T-helper 9 cell (primary cell): Measurements from ENCODE around the gene CUEDC2.
"Not testable (repeated sequence)": the region's sequence is repeated elsewhere in the genome, so short reads cannot be mapped to it uniquely, and the experiment has no call there.

Experiments used
- DNase-seq: peaks from one replicate; pipeline ENCODE4 v3.0.0-alpha.2; 2020

The CUEDC2 gene

DNA sequence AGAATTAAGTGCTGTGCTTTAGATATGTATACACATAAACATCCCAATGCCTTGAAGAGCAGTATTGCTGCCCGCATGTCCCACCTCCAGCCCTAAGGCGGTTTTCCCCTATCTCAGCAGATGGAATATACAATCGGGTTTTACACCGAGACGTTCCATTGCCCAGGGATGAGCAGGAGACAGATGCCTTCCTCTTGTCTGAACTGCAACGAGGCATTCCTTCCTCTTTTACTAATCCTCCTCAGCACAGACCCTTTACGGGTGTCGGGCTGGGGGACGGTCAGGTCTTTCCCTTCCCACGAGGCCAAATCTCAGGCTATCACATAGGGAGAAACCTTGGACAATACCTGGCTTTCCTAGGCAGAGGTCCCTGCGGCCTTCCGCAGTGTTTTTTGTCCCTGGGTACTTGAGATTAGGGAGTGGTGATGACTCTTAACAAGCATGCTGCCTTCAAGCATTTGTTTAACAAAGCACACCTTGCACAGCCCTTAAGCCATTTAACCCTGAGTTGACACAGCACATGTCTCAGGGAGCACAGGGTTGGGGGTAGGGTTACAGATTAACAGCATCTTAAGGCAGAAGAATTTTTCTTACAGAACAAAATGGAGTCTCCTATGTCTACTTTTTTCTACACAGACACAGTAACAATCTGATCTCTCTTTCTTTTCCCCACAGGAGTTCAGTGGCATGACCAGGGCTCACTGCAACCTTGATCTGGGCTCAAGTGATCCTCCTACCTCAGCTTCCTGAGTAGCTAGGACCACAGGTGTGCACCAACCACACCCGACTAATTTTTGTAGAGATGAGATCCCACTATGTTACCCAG, 22.5 kb upstream of the CUEDC2 start:
- not testable (repeated sequence) for DNase-seq

DNA sequence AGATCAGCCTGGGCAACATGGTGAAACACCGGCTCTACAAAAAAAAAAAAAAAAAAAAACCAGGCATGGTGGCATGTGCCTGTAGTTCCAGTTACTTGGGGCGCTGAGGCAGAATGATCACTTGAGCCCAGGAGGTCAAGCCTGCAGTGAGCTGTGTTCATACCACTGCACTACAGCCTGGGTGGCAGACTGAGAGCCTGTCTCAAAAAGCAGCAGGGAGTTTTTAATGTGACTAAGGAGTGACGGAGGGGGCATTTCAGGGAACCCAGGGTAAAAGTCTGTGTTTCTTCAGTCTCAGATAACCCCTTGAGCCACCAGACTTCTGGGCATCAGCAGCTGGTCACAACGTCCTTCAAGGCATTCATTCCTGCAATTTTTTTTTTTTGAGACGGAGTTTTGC, 21.1 kb upstream of the CUEDC2 start:
- DNase-seq, result no peak

DNA sequence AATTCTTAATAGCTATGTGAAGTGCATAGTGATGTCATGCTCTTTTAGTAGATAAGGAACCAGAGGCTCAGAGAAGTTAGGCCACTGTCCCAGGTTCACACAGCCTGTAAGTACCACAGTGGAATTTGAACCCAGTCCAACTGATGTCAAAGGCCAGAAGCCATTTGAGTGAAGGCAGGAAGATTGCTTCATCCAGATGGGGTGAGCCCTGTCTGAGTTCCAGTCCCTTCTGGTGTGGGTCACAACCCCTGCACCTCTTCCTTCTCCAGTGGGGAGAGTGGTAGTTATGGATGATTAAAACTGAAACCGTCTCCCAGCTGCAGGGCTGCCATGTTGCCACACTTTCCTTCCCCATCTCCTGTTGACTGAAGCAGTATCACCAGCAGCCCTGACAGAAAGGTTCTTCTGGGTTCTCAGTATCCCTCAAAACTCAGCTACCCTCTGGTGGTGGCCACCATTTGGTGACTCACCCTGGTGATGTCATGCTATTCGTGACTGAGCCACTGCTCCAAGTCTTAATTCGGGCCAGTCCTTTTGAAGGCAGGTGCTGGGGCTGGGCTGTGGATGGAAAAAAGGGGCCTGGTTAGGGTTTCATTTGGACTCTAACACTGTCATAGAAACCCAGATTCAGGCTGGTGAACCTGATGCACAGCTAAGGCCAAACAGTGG, 20.4 kb upstream of the CUEDC2 start:
- no peak for DNase-seq

DNA sequence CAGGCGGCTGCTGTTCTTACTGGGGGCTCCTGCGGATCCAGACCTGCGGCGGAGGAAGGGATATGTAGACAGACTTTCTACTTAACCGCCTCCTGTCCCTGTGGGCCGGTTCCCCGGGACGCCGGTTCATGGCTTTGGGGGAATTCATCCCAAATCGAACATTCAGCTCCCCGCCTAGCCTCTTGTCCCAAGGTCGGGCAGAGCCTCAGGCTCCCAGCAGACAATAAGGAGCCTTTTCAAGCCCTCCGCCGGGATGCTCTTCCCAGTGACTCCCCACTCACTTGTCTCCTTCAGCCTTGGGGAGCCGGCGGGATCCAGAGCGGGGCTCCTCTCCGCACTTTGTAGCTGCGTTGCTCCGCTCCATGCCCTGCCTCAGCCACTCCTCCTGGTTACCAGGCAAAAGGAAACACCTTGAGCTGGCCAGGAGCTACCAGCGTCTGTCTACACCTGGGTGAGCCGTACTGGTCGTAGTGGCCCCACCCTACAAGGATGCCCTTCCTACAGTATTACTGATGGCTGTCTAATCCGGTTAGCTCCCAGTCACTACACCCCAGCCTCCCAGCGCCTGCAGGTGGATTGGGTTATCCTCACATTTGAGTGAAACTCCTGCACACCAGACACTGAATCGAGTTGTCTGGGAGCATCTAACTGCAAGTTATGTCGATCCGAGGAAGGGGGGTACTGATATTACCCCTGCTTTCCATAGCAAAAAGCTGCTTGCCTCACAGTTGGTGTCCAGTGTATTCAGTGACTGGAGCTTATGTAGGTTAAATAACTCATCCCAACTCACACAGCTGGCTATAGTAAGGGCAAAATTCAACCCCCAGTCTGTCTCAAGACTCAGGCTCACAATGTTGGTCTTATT, 19.0 kb upstream of the CUEDC2 start, which contains the start of gene C10orf95:
C10orf95 (minus strand) TSS at position 439 of the 865 bp plus-strand sequence. CDS start 450 bp downstream, outside the sequence.
- no peak for DNase-seq

DNA sequence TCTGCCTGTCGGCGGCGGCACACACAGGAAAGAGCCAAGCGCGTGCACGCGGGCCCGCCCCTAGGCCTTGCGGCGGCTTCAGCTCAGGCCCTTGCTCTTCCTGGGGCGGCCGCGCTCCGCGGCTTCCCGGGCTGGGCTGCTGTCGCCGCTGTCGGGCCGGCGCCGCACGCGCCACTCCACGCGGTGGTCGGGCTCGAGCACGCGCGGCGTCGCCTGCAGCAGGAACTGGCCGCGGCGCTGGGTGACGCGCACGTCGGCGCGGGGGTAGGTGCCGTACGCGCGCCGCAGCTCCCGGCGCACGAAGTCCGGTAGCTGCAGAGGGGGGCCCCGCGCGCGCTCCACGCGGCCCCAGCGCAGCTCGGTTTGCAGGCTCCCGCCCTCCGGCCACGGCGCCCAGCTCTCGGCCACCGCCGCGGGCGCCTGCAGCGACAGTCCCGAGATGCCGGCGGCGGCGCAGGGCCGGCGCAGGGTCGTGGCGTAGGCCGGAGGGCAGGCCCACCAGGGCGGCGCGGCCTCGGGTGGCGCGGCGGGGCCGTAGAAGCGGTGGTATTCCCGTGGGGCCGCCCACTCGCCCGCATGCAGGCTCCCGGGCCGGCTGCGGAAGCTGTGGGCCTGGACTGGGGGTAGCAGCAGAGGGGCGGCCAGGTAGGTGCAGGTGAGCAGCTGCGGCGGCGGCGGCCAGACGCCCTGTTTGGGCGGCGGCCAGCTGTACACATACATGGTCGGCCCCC, 18.2 kb upstream of the CUEDC2 start:
- DNase-seq, result peak; percentile 81

DNA sequence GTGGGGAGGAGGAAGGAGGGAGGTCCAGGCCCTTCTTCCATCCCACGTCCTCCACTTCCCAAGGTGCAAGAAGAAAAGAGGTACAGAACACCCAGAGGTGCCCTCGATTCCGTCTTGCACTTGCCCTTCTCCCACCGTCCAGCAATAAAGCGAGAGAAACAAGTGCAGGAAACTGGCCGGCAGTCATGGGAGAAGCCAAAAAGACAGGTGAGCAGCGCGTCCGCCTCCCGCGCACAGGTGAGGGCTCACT, 17.7 kb upstream of the CUEDC2 start:
- DNase-seq, result no peak

DNA sequence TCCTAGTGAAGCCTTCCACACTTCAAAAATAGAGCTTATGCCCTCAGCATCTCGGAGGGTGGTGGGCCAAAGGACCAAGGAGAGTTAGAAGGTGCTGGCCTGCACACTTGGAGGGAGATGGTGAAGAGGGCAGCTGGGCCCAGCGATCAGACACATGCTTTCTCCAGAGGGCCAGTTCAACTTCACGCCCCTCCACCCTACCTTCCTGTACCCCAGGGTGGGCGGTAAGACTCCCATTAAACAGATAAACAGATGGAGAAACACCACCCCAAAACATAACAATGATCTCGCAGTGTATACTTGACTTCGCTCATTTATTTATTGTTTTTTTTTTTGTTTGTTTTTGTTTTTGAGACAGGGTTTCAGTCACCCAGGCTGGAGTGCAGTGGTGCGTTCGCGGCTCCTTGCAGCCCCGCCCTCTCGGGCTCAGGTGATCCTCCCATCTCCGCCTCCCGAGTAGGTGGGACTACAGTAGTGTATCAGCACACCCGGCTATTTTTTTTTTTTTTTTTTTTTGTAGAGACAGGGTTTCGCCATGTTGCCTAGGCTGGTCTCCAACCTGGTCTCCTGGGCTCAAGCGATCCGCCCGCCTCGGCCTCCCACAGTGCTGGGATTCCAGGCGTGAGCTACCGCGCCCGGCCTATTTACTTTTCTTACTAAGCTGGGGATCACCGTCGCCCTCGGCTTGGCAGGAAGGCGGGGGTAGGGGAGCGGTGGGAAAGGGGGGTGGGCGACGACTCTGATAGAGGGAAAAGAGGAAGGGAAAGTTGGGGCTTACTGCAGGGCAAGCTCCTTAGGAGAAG, 17.1 kb upstream of the CUEDC2 start:
- DNase-seq, result peak; percentile 73

DNA sequence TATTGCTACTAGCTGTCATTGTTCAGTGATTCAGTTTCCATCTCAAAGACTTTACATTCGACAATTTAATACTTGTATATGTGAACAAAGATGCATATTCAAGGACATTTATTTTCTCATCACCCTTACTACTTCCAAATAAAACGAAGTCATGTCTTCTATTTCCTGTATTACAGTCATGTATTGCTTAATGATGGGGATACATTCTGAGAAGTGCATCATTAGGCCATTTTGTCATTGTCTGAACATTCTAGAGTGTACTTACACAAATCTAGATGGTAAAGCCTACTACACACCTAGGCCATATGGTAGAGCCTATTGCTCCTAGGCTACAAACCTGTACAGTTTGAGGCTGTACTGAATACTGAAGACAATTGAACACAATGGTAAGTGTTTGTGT, 12.5 kb upstream of the CUEDC2 start:
- no peak for DNase-seq

DNA sequence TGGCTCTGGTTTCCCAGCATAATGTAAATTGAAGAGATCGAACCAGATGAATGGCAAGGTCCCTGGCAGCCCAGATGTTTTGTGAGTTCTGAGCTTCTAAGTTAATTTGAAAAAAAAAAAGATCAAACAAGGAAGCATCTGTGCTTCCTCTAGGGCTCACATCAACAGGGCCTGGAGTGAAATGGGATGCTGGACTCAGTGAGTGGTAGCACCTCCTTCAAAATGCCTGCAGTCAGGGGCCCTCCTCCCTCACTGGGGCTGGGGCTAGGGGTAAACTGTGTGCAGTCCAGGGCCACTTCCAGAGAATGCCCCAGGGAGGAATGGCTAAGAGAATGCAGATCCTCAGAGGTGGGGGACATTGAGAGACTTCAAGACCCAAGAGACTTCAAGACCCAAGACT, 6.0 kb upstream of the CUEDC2 start:
- DNase-seq, result no peak

DNA sequence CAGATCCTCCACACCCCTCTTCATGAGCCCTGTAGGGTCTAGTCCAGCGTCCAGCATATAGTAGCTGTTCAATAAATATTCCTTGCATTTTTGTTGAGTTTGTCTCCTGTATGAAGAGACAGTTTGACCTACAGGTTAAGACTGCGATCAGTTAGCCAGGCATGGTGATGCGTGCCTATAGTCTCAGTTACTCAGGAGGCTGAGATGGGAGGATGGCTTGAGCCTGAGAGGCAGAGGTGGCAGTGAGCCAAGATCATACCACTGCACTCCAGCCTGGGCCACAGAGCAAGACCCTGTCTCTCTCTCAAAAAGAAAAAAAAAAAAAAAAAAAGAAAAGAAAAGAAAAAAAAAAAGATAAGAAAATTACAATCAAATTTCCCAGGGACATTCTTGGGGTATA, 5.1 kb upstream of the CUEDC2 start:
- no peak for DNase-seq

DNA sequence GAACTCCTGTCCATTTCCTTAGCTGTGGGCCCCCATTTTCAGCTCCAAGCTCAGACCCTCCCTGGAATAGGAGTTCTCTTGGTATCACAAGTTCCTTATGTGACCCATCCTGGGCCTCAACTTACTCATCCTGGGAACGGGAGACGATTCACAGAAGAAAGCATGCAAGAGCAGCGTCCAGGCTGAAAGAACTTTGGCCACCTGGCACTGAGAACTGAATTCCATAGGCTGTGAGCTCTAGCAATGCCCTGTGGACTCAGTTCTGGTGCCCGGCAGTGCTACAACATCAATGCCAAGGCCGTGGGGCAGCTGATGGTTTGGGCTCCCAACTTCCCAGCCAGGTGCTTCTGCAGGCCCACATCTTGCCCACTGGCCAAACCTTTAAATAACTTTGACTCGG, 3.9 kb upstream of the CUEDC2 start:
- no peak for DNase-seq

DNA sequence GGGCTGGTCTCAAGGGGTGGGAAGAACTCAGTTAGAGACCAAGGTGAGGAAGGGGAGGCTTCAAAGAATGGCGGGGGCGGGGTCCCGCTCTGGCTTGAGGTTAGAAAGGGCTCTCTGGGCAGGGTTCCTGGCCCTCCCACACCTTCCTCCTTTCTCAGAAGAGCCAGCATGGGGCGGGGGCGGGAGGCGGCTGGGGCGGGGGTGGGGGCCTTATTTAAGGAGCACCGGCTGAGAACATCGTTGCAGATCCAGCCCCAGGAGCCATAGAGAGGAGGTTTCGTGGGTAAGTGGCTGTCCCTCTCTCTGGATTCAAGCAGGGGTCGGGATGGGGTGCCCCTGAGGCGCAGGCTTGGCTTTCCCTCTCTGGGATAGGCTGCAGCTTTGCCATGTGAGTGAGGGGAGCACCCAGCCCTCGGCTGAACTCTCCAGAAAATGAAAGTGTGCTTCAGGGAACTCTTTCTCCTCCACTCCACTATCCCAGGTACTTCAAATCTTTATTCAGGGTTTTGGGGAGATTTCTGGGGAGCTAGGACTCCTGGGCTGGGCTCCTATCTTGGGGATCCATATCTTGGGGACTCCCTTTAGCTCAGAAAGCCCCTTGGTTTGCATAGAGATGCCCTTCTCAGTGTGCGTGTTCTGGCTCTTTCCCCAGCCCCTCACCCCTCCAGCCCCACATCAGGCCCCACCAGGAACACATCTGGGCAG, 3.3 kb upstream of the CUEDC2 start:
- DNase-seq, result no peak

DNA sequence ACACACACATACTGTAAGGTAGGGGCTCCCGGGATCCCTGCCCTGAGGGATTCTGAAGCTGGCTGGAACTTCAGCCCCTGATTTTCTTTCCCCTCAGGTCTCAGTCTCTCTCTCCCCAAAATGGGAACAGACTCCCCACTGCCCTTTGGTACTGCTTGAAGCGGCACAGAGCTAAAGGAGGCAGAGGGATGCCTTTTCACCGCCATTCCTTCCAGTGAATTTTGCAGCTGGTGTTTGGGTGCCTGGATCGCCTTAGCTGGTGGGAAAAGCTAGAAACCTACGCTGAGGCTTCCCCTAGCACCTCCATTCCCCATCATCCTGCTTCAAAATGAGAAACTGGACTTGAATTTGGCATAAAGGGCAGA, 2.7 kb upstream of the CUEDC2 start:
- DNase-seq, result no peak

DNA sequence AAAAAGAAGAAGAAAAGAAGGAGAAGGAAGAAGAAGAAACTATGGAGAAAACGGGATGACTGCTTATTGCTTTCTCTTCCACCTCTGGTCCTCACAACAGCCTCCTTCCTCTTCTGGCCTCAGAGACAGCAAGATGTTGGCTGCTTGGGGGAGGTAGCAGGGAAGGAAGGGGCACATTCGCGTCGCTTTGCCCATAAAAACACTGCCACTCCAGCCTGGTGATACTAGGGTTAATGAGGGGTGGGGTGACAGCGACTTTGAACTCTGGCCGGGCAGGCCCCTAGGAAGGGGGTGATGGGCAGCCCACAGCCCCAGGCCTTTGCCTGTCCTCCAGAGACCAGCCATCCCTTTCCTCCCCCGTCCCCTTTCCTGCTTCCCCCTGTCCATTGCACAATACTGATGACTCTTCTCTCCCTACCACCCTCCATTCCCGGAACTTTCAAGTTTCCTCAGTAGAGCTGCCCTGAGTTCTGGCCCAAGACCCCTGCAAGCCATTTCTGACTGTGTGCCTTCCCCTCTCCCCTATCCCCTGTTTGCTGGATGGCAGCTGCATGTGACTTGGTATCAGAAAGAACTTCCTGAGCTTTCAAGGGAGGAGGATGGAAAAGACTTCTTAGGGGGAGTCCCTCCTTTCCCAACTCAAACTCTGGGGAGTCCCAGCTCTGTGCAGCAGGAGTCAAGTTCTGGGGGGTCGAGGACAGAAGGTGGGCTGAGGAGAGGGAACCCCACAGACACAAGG, 2.2 kb upstream of the CUEDC2 start:
- DNase-seq, result no peak

DNA sequence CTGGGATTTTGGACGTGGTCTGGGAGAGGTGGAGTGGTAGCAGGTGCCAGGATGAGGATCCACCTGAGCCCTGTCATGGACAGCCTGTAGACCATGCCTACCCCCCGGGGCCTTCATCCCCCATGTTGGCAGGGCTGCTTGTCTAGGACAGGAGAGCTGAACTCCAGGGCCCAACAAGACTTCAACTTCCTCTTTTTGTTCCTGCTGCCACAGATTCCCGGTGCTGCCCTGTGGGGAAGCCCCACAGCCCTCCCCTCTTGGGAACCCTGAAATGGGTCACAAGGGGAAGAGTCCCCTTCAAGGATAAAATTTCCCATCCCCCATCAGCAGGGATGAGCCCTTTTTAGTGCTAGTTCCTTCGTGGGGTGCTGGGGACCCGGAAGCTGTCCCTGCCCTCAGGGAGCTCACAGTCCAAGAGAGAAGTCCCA, 1.3 kb upstream of the CUEDC2 start:
- DNase-seq, result no peak

DNA sequence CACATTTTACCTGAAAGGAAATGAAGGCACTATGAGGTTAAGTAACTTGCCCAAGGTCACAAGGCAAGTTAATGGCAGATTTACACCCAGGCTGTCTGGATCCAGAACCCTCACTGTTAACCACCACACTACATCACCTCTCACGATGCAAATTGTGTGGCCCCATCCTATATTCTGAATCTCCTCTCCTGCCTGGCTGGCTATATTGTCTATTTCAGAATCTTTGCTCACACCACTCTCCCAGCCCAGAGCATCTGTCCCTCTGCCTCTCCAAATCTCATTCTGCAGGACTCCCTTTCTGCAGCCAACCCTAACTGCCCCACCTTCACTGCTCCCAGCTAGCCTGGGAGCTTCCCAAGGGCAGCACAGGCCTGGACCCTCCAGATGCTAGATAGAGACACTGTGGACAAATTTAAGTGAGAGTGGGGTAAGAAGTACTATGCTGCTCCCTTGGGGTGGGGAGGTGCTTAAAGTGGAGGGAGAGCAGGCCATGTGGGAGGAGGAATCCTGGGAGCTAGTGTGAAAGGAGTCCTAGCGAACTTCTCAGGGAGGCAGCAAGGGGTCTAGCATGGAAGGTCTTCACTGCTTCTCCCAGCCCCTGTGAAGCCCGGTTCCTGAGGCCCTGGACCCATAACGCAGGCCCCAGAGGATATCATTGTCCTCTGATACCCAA, 786 bp downstream of the CUEDC2 start:
- DNase-seq, result no peak

DNA sequence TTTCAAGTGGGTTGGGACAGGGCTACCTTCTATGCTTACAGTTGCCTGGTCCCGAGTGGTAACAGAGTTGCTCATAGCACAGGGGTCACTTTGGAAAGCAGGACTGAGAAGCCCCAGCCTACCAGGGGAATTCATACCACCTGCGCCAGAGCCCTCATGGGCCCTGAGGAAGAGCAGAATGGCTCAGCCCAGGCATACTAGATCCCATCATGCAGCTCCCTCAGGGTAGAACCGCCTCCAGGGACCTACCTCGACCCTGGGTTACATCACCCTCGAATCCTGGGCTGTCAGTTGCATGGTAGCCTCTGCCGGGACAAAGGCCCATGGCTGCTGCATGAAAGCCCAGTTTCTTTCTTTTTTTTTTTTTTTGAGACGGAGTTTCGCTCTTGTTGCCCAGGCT, 2.9 kb downstream of the CUEDC2 start:
- no peak for DNase-seq

DNA sequence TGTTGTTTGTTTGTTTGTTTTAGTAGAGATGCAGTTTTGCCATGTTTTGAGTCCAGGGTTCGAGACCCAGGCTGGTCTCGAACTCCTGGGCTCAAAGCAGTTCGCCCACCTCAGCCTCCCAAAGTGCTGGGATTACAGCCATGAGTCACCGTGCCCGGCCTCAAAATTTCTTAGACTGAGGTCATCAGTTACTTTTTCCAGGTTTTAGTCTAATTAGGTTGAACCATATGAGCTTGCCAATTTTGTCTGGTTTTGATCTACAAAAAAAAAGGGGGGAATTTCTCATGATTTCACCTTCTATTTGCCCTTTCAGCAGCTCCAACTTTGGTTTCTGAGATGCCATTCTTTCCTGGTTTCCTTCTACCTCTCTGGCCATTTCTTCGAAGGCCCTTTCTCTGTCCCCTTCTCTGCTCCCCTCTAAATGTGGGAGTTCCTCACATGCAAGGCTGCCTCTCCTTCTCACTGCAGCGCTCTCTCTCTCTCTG, 5.5 kb downstream of the CUEDC2 start:
- DNase-seq, result no peak

DNA sequence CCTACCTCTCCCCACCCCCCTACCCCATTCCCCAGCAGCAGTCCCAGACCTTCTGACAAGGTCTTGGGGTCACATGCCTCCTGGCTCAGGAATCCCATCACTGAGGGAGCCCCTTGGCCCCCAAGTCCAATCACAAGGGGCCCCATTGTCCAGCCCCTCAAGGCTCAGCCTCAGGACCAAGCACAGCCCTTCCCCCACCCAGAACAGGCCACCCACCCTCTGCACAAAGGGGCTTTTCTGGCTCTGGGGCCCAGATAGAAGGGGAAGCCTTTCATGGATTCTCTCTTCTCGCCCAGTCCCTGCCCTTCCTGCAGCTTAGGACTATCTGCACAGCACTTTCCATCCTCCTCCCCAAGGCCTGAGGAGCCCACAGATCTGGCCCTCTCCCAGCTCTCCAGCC, 6.9 kb downstream of the CUEDC2 start:
- DNase-seq, result no peak

DNA sequence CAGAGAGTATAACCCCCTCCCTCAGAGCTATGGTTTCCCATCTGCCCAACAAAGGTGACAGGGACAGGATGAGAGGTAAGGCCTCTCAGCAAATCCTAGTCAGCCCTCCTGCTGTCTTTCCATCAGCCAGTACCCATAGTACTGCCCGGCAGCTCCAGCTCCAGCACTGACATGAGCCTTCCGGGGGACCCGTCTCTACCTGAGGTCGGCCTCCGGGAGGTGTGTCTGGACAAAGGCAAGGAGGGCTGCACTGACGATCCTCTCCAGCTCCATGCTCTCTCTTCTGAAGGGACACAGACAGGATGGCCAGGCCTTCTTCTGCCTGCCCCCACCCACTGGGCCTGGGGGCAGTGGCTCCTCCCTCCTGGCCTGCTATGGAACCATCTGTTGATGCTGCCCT, 7.5 kb downstream of the CUEDC2 start:
- DNase-seq, result no peak
